Measurements from ENCODE around the gene TRDN.

- no peak for TF ChIP-seq CTCF (conservative IDR thresholded peaks at IDR 0.05 in 1 of 2, IDR thresholded peaks at IDR 0.05 in 1 of 2; ENCODE audit: extremely low read depth in 1 of 2, insufficient read depth in 1 of 2, low read depth in 1 of 2, low read length in 2 of 2)
- TF ChIP-seq EZH2 (IDR thresholded peaks at IDR 0.05; ENCODE audit: borderline replicate concordance, low read length): no peak
These were observed 112.0 kb downstream of the TRDN start for GRCh38 chr6:123524781-123525180.

Measured in mammary epithelial cell (primary cell).